Stimulated activated CD4-positive, alpha-beta T cell treated with anti-CD3 and anti-CD28 coated beads, Interleukin-15, amount 100 ng/mL, for 48 hours (primary cell): ENCODE measurements around the gene TFCP2L1.

Source experiments
- DNase-seq, 2 donors: peaks; one replicate each; pipeline ENCODE4 v3.0.0-alpha.2; 2020; ENCODE audit warnings: low read depth in 2 of 2

TFCP2L1 gene

GRCh38 chr2:121220995-121221394 is 64.0 kb downstream of the TFCP2L1 start:
- no peak for DNase-seq

- DNase-seq, result no peak
Observed at GRCh38 chr2:121219866-121220265, 65.1 kb downstream of the TFCP2L1 start.

GRCh38 chr2:121218386-121218938 is 66.5 kb downstream of the TFCP2L1 start:
- no peak for DNase-seq

GRCh38 chr2:121217627-121218026 is 67.4 kb downstream of the TFCP2L1 start:
- no peak for DNase-seq

GRCh38 chr2:121214296-121214695 is 70.7 kb downstream of the TFCP2L1 start:
- DNase-seq, result no peak

- no peak for DNase-seq
Observed at GRCh38 chr2:121213386-121213785, 71.6 kb downstream of the TFCP2L1 start.

- DNase-seq, result no peak
Observed at GRCh38 chr2:121212661-121213325, 72.2 kb downstream of the TFCP2L1 start.

GRCh38 chr2:121211689-121212151 is 73.3 kb downstream of the TFCP2L1 start:
- no peak for DNase-seq

GRCh38 chr2:121211251-121211650 is 73.8 kb downstream of the TFCP2L1 start:
- no peak for DNase-seq

- no peak for DNase-seq
Observed at GRCh38 chr2:121210691-121211090, 74.3 kb downstream of the TFCP2L1 start.

- no peak for DNase-seq
Observed at GRCh38 chr2:121209014-121209610, 75.9 kb downstream of the TFCP2L1 start.

- DNase-seq, result no peak
Observed at GRCh38 chr2:121207494-121207893, 77.5 kb downstream of the TFCP2L1 start.

GRCh38 chr2:121205321-121205942 is 79.6 kb downstream of the TFCP2L1 start:
- DNase-seq, result no peak

- DNase-seq, result no peak
Observed at GRCh38 chr2:121203591-121204249, 81.3 kb downstream of the TFCP2L1 start.

- no peak for DNase-seq
Observed at GRCh38 chr2:121202541-121203310, 82.3 kb downstream of the TFCP2L1 start.

- DNase-seq, result no peak
Observed at GRCh38 chr2:121201796-121202195, 83.2 kb downstream of the TFCP2L1 start.

GRCh38 chr2:121200419-121201315 is 84.3 kb downstream of the TFCP2L1 start:
- no peak for DNase-seq

GRCh38 chr2:121200011-121200347 is 85.0 kb downstream of the TFCP2L1 start:
- no peak for DNase-seq

GRCh38 chr2:121199281-121200010 is 85.6 kb downstream of the TFCP2L1 start:
- DNase-seq, result no peak
